ENCODE data around the gene TENT5C.

GRCh38 chr1:117600325-117600943 is 5.4 kb upstream of the TENT5C start:
- TF ChIP-seq CTCF (IDR thresholded peaks at IDR 0.05; ENCODE audit: insufficient read depth, low read length) (no peak), GABPA (IDR thresholded peaks at IDR 0.05; ENCODE audit: low read depth) (no peak), POLR2AphosphoS5 (IDR thresholded peaks at IDR 0.05; ENCODE audit: low read depth) (no peak), REST (IDR thresholded peaks at IDR 0.05; ENCODE audit: insufficient replicate concordance, low read depth) (no peak), SPI1 (IDR thresholded peaks at IDR 0.05; ENCODE audit: borderline replicate concordance, low read depth) (no peak)
